GM18511 (cell line): ENCODE results near the gene UCN.

Experiments
- ATAC-seq: cut with Tn5 transposase; IDR thresholded peaks from one replicate; pipeline ENCODE4 v1.9.1; 2021; ENCODE audit warnings: mild to moderate bottlenecking, moderate library complexity; ENCODE audit not compliant: unreplicated experiment

The UCN gene

GRCh38 chr2:27262379-27263286, 45.6 kb downstream of the UCN start, which contains the start of gene SLC30A3:
SLC30A3 (minus strand) TSS chr2:27263047; CDS start chr2:27262906, 141 bp downstream.
- no peak for ATAC-seq

GRCh38 chr2:27261926-27262298, 46.3 kb downstream of the UCN start:
- ATAC-seq, result no peak

- no peak for ATAC-seq
These were observed 46.9 kb downstream of the UCN start for GRCh38 chr2:27261241-27261925.

GRCh38 chr2:27258051-27258450, 50.2 kb downstream of the UCN start:
- no peak for ATAC-seq
